HL-60 (cell line): ENCODE measurements around the gene CBLN3.

Experiments
- CTCF ChIP-seq: IDR thresholded peaks from one replicate; pipeline ENCODE4 v1.5.1; 2011; ENCODE audit warnings: low read length, control low read depth, inconsistent platforms; ENCODE audit not compliant: insufficient read depth
- GABPA ChIP-seq: IDR thresholded peaks from 2 replicates; pipeline ENCODE4 v1.6.1; 2012; ENCODE audit warnings: low read depth
- POLR2AphosphoS5 ChIP-seq: IDR thresholded peaks from 2 replicates; pipeline ENCODE4 v1.6.1; 2012; ENCODE audit warnings: low read depth
- SPI1 ChIP-seq: IDR thresholded peaks from 2 replicates; pipeline ENCODE4 v1.6.1; 2012; ENCODE audit warnings: low read depth, mild to moderate bottlenecking, borderline replicate concordance

- TF ChIP-seq CTCF = no peak
- TF ChIP-seq GABPA = no peak
- TF ChIP-seq POLR2AphosphoS5 = no peak
- TF ChIP-seq SPI1 = no peak
Observed at GRCh38 chr14:24399999-24400718, 29.3 kb downstream of the CBLN3 start.
